Glomerular endothelial cell (primary cell): ENCODE measurements around the gene DYNLL1. TPM values are rescaled to one million over a fixed set of nuclear protein-coding genes. Genes with fewer than 3 reads are reported as not detected.
"Not testable (repeated sequence)": the region's sequence is repeated elsewhere in the genome, so short reads cannot be mapped to it uniquely, and the experiment has no call there.

Experiments
- DNase-seq: peaks from one replicate; pipeline ENCODE4 v3.0.0-alpha.2; 2011; ENCODE audit warnings: low read depth, low spot score; ENCODE audit errors: extremely low read depth
- total RNA-seq: library from RNA; depleted of rRNA; stranded (reverse); fragments of >200 nt; gene quantifications from 2 replicates; pipeline ENCODE4 v1.2.3, GENCODE V29; 2015

The DYNLL1 gene
- total RNA-seq, 1 donor from 2014 or later = 462 TPM

GRCh38 chr12:120504587-120504986, 8.7 kb downstream of the DYNLL1 start:
- no peak for DNase-seq

DNA sequence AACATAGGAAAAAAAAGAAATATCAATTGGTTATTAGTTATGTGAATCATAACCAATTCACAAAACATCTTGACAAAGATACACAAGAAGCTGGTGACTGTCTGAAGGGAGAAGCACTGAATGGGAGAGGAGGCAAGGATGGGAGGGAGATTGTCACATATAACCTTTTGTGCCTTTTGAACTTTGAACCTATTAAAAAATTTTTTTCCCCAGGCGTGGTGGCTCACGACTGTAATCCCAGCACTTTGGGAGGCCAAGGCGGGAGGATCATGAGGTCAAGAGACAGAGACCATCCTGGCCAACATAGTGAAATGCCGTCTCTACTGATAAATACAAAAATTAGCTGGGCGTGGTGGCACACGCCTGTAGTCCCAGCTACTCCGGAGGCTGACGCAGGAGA, 12.6 kb downstream of the DYNLL1 start:
- no peak for DNase-seq

GRCh38 chr12:120514002-120514401, 18.1 kb downstream of the DYNLL1 start:
- DNase-seq = no peak

GRCh38 chr12:120515496-120515895, 19.6 kb downstream of the DYNLL1 start:
- no peak for DNase-seq

GRCh38 chr12:120519324-120519723, 23.4 kb downstream of the DYNLL1 start:
- DNase-seq = not testable (repeated sequence)

DNA sequence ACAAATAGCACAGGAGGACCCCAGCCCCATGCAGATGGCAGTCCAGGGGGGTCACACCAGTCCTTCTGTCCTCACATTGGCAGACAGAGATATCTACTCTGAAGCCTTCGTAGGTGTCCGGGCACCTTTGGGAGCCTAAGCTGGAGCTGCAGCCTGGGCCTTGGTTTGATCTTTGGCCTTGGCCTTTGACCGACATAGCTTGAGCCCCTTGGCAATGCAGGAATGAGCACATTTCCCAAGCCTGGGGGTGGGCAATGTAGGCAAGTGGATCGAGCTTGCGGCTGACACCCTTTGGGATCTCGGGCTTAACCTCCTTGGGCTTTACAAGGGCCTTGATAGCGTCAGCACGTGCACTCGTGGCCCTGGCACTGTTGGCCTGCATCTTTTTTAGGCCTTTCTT, 26.7 kb downstream of the DYNLL1 start:
- no peak for DNase-seq

GRCh38 chr12:120528861-120529525, 33.1 kb downstream of the DYNLL1 start, which contains the start of gene COQ5:
Gene COQ5, minus strand, starts transcription at chr12:120529158. Its CDS starts 17 bp downstream, at chr12:120529141.
- DNase-seq = no peak

GRCh38 chr12:120529641-120530417, 33.9 kb downstream of the DYNLL1 start:
- DNase-seq = no peak

DNA sequence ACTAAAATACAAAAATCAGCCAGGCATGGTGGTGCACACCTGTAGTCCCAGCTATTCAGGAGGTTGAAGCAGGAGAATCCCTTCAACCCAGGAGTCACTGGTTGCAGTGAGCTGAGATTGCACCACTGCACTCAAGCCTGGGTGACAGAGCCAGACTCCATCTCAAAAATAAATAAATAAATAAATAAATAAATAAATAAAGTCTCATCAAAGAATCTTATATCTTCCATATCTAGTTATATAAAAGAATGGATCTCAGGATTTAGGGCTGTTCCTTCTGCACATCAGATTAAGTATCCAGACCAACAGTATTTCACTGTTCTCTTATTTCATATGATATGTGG, 34.5 kb downstream of the DYNLL1 start:
- not testable (repeated sequence) for DNase-seq

DNA sequence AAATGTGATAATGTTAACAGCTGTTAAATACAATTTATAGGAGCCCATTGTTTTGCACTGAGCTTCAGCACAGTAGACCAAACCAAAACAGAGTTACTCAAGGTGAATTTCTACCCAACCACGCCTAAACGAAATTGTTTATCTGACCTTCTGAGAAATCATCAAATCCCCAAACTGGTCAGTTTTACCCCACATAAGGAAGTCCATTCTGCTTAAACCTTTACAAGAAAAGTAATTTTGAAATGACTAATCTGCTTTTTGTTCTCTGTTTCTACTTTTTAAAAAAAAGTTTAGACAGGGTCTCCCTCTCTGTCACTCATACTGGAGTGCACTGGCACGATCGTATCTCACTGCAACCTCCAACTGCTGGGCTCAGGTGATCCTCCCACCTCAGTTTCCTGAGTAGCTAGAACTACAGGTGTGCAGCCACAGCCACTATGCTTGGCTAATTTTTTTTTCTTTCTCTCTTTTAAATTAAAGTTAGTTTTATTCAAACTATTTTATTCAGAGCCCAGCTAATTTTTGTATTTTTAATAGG, 36.9 kb downstream of the DYNLL1 start:
- no peak for DNase-seq

- no peak for DNase-seq
These were observed 38.3 kb downstream of the DYNLL1 start, which contains the start of gene RNF10 for GRCh38 chr12:120534203-120534702. Gene RNF10, plus strand, starts transcription at chr12:120534356. Its CDS starts 456 bp downstream, at chr12:120534812.

DNA sequence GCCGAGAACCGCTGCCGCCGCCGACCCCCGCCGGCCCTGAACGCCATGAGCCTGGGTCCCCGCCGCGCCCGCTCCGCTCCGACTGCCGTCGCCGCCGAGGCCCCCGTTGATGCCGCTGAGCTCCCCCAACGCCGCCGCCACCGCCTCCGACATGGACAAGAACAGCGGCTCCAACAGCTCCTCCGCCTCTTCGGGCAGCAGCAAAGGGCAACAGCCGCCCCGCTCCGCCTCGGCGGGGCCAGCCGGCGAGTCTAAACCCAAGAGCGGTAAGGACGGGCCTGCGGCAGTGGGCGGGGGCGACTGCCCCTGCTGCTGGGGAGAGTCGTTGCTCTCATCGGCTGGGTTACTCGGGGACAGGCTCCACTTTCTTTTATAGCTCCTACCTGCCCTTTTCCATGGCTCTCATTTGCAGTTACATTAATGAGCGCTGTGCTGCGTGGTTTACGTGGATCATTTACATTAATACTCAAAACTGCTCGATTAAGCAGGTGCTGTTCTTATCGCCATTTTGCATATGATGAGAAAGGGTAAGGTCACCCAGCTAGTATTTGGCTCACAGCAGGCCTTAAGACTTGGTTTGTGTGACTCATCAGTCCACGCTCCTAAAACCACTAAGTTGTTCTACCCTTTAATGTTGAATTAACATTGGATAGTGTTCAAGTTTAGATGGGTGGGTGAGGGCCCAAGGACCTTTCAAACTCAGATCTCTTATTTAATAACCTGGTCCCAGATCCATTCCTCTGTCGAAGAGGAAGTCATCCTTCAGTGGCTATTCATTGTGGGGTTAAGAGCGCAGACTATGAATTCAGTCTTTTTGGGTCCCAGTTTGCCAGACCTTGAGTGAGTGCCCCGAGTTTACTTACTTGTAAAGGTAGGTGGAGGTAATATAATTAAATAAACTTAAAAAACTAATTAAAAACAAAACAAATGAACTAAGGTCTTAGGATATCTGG, 39.1 kb downstream of the DYNLL1 start:
- DNase-seq = no peak

- no peak for DNase-seq
These were observed 40.3 kb downstream of the DYNLL1 start for GRCh38 chr12:120536064-120536791.

DNA sequence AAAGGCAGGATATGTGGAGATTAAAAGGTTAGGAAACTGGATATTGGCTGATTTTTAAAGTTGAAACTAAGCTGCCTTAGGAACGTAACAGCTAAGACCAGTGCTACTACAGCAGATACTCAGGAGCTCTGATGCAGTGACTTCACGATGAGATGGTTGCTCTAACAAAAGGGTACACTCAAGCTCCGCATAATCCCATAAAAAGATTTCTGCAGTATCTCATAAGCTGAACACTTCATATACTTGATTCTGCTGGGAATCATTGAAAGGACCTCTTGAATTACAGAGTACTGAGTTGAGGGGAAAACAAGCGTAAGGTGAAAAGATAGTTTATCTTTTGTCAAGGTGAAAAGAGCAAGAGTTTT, 41.9 kb downstream of the DYNLL1 start:
- DNase-seq = no peak

GRCh38 chr12:120538281-120539156, 42.6 kb downstream of the DYNLL1 start:
- no peak for DNase-seq

DNA sequence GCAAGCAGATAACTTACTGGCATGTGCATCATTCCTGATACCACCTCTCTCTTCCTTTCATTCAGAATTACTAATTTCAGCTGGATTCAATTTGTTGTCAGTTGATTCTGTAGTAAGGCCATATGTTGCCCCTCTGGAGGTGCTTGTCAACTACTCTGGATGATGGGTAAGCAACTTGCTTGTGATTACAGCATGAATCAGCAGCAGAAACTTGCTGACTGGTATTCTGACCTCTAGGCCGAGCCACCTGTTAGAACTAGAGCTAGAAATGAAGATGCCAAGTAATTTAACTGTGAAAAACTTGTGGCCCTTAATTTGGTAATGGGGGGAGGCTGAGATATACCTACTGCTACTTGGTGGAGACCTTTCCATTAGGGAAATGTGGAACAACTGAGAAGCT, 43.4 kb downstream of the DYNLL1 start:
- no peak for DNase-seq

GRCh38 chr12:120540445-120540844, 44.5 kb downstream of the DYNLL1 start:
- no peak for DNase-seq

GRCh38 chr12:120542166-120542565, 46.3 kb downstream of the DYNLL1 start:
- DNase-seq = no peak

- no peak for DNase-seq
These were observed 48.8 kb downstream of the DYNLL1 start for GRCh38 chr12:120544691-120545090.
